Endodermal cell (in vitro differentiated cells): Measurements from ENCODE around the gene IFNL2. TPM values are rescaled to one million over a fixed set of nuclear protein-coding genes. Genes with fewer than 3 reads are reported as not detected.

Source experiments
- DNase-seq: peaks from one replicate; pipeline ENCODE4 v3.0.0-alpha.2; 2017
- H3K27ac ChIP-seq: 2 replicates; pipeline ENCODE4 v1.5.1; 2013; ENCODE audit warnings: mild to moderate bottlenecking, low read depth, low read length, moderate library complexity
- H3K27me3 ChIP-seq: 2 replicates; pipeline ENCODE4 v1.6.1; 2013; ENCODE audit warnings: mild to moderate bottlenecking, low read length, moderate library complexity; ENCODE audit not compliant: insufficient read depth, control insufficient read depth, poor library complexity, severe bottlenecking
- H3K36me3 ChIP-seq: 2 replicates; pipeline ENCODE4 v1.7.0; 2013; ENCODE audit warnings: mild to moderate bottlenecking, low read length, moderate library complexity; ENCODE audit not compliant: control insufficient read depth, insufficient read depth
- H3K4me1 ChIP-seq: one replicate; pipeline ENCODE4 v1.7.0; 2013; ENCODE audit warnings: low read length; ENCODE audit not compliant: control insufficient read depth, insufficient read depth
- H3K4me3 ChIP-seq: 2 replicates; pipeline ENCODE4 v1.5.1; 2013; ENCODE audit warnings: mild to moderate bottlenecking, low read length, moderate library complexity
- H3K9ac ChIP-seq: 2 replicates; pipeline ENCODE4 v1.6.1; 2013; ENCODE audit warnings: mild to moderate bottlenecking, low read length, moderate library complexity; ENCODE audit not compliant: poor library complexity, severe bottlenecking; ENCODE audit errors: extremely low read depth
- H3K9me3 ChIP-seq: 2 replicates; pipeline ENCODE4 v1.6.1; 2013; ENCODE audit warnings: mild to moderate bottlenecking, low read length, moderate library complexity; ENCODE audit not compliant: control insufficient read depth
- H3K27ac Mint-ChIP-seq: 2 replicates; pipeline ENCODE4 v1.8.0; 2020; ENCODE audit warnings: mixed read lengths
- H3K27me3 Mint-ChIP-seq: 2 replicates; pipeline ENCODE4 v1.8.0; 2021; ENCODE audit warnings: mild to moderate bottlenecking, mixed read lengths; ENCODE audit not compliant: insufficient read depth
- H3K36me3 Mint-ChIP-seq: 2 replicates; pipeline ENCODE4 v1.8.0; 2020; ENCODE audit warnings: low read depth, mixed read lengths
- H3K4me1 Mint-ChIP-seq: 2 replicates; pipeline ENCODE4 v1.8.0; 2020; ENCODE audit warnings: mixed read lengths
- H3K4me3 Mint-ChIP-seq: 2 replicates; pipeline ENCODE4 v1.8.0; 2020; ENCODE audit warnings: mild to moderate bottlenecking, moderate library complexity, mixed read lengths
- H3K9me3 Mint-ChIP-seq: 2 replicates; pipeline ENCODE4 v1.8.0; 2020; ENCODE audit warnings: mild to moderate bottlenecking, mixed read lengths
- WGBS, 2 experiments: methylation state at CpG; one replicate each; pipeline versions ENCODE4 v1.1.5 to v1.1.7; 2013; ENCODE audit warnings: missing lambda C conversion rate in 2 of 2, mixed read lengths in 1 of 2; ENCODE audit not compliant: insufficient coverage in 1 of 2, insufficient read length in 1 of 2; 5-methylcytosine and 5-hydroxymethylcytosine counted together
- total RNA-seq, 2 donors: library from RNA; stranded (reverse); fragmentation: NEBNext Ultra II Directional in 1 of 2; extraction: Animal tissue kit (Norgen Biotek cat#: 25700) in 1 of 2; gene quantifications; 2 replicates in 1 of 2; 3 replicates in 1 of 2; pipeline ENCODE4 v1.2.1, GENCODE V29; 2021
- TF ChIP-seq, protein P1 (sequence below): fragments of 200-600 bp; sonication (generic); conservative IDR thresholded peaks from 2 replicates; pipeline ENCODE4 v1.5.0; 2021; ENCODE audit warnings: antibody characterized with exemption, mild to moderate bottlenecking

The IFNL2 gene
- total RNA-seq, 2 donors from 2014 or later, result not detected

DNA sequence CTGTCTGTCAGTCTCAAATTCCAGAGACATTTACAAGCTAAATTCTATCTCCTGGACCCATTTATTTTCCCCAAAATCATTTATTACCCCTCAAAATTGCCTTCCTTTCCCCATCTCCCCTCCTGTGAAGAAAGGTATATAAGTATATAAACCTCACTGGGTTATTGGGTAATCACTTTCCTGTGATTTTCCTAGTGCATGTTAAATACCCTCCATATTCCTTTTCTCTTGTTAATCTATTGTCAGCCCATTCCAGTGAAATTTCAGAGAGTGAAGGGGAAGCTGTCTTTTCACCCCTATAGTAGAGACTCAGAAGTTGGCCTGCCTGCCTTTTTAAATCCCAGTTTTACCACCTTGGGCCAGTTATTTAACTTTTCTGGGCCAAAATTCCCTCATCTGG is 37.9 kb downstream of the IFNL2 start:
- TF ChIP-seq, protein P1, sequence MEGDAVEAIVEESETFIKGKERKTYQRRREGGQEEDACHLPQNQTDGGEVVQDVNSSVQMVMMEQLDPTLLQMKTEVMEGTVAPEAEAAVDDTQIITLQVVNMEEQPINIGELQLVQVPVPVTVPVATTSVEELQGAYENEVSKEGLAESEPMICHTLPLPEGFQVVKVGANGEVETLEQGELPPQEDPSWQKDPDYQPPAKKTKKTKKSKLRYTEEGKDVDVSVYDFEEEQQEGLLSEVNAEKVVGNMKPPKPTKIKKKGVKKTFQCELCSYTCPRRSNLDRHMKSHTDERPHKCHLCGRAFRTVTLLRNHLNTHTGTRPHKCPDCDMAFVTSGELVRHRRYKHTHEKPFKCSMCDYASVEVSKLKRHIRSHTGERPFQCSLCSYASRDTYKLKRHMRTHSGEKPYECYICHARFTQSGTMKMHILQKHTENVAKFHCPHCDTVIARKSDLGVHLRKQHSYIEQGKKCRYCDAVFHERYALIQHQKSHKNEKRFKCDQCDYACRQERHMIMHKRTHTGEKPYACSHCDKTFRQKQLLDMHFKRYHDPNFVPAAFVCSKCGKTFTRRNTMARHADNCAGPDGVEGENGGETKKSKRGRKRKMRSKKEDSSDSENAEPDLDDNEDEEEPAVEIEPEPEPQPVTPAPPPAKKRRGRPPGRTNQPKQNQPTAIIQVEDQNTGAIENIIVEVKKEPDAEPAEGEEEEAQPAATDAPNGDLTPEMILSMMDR, result no peak
- Mint-ChIP-seq H3K9me3 (no peaks in the 10 kb centered on the region), H3K27me3 (peaks cover 61% of the 10 kb centered on the region), H3K36me3 (no peaks in the 10 kb centered on the region), H3K27ac (no peak overlapping the region), H3K4me1 (peaks cover 6% of the 10 kb centered on the region), H3K4me3 (no peak overlapping the region)
- Histone ChIP-seq H3K27me3 (peaks cover 44% of the 10 kb centered on the region), H3K9me3 (no peaks in the 10 kb centered on the region), H3K27ac (no peak overlapping the region), H3K9ac (no peak overlapping the region), H3K36me3 (no peaks in the 10 kb centered on the region), H3K4me3 (no peak overlapping the region), H3K4me1 (no peaks in the 10 kb centered on the region)
- DNase-seq, result no peak

DNA sequence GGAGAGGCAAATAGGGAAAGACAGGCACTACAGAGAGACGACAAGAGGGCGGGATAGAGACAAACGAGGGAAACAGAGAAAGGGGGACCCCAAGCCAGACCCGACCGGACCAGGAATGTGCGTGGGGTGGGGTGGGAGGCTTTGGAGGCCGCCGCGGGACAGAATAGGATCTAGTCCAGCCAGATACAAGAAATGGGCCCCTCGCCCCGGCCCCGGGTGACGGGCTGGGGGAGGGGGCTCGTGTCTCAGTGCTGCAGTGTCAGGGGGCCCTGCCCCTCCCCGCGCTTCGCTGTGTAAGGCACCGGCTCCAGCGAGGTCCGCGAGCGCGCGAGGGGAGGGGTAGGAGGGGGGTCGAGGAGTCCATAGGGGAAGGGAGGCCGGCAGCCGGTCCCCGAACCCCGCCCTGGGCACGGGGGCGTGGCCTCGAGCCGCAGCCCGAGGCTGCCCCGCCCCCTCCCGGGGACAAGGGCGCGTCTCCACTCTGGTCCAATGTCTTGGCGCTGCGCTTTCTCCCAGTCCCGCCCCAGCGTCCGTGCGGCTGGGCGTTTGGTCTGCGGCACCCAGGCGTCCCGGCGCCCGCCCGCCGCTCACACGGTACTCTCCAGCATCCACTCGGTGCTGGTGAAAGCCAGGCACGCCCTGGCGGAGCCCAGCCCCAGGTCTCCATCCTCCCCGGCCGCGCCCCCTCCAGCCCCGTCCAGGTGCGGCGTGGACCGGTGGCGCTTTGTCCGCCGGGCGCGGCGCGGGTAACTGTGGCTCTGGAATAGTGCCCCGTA is 39.0 kb downstream of the IFNL2 start:
- Mint-ChIP-seq H3K27me3 (peaks cover 59% of the 10 kb centered on the region), H3K36me3 (peaks cover 3% of the 10 kb centered on the region), H3K9me3 (no peaks in the 10 kb centered on the region), H3K4me3 (peak overlapping the region; percentile 52), H3K27ac (no peak overlapping the region), H3K4me1 (peaks cover 6% of the 10 kb centered on the region)
- no peaks in the 10 kb centered on the region for H3K4me1 ChIP-seq
- peak; percentile 90 for DNase-seq
- H3K4me3 ChIP-seq, result peak overlapping the region; percentile 73
- H3K9ac ChIP-seq, result no peak overlapping the region
- no peak overlapping the region for H3K27ac ChIP-seq
- WGBS, 2 experiments, result 3% methylated on average over 29 to 71 of the region's 71 CpGs
- no peaks in the 10 kb centered on the region for H3K36me3 ChIP-seq
- peaks cover 44% of the 10 kb centered on the region for H3K27me3 ChIP-seq
- H3K9me3 ChIP-seq, result no peaks in the 10 kb centered on the region
- TF ChIP-seq, protein P1, result no peak

DNA sequence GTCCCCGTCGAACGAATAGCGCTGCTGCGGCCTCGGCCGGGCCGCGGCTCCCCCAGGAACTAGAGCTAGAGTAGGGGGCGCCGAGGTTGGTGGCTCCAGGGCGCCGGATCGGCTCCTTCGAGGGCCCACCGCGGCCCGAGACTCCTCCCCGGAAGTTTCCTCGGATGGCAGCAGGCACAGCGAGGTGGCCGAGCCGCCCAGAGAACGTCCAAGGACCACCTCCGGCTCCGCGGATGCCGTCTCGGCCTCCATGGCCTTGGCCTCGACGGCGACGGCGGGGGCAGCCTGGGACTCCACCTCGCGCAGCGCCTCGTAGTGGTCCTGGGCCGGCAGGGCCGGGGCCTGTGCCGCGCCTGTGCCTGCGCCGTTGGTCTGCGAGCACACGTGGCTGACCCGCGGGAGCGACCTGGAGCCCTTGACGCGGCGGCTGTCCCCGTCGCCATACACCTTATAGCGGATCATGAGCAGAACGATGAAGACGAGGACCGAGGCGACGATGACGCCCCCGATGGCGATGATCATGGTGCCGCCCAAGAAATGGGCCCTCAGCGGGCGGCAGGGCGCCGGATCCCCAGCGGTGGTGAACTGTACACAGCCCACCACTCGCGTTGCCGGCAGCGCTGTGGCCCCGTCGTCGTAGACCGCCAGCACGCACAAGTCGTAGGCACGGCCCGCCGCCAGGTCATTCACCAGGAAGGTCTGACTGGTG is 39.8 kb downstream of the IFNL2 start:
- H3K27ac ChIP-seq, result no peak overlapping the region
- H3K9ac ChIP-seq, result no peak overlapping the region
- H3K27me3 ChIP-seq, result peaks cover 44% of the 10 kb centered on the region
- Mint-ChIP-seq H3K4me1 (peaks cover 6% of the 10 kb centered on the region), H3K27me3 (peaks cover 59% of the 10 kb centered on the region), H3K36me3 (peaks cover 3% of the 10 kb centered on the region), H3K9me3 (no peaks in the 10 kb centered on the region), H3K4me3 (peak overlapping the region; percentile 52), H3K27ac (no peak overlapping the region)
- no peaks in the 10 kb centered on the region for H3K9me3 ChIP-seq
- 13 to 14% methylated on average over 43 to 82 of the region's 82 CpGs for WGBS, 2 experiments
- peak overlapping the region; percentile 73 for H3K4me3 ChIP-seq
- DNase-seq, result peak; percentile 83
- no peaks in the 10 kb centered on the region for H3K36me3 ChIP-seq
- TF ChIP-seq, protein P1, result peak; percentile 53
- H3K4me1 ChIP-seq, result no peaks in the 10 kb centered on the region
